PC-9 (cell line): ENCODE results near the gene PDLIM5. TPM values are rescaled to one million over a fixed set of nuclear protein-coding genes. Genes with fewer than 3 reads are reported as not detected.

Experiments used
- BruUV-seq: library from RNA; stranded (reverse); fragments of 400-500 nt; replicated peaks from 2 replicates; lab custom pipeline; 2021; lab: Mats Ljungman, UMichigan
- CTCF ChIA-PET: fragments of 300-600 bp; sonication (Branson Sonifier 250); formaldehyde crosslinking; loops from one replicate; lab custom pipeline; 2022; ENCODE audit warnings: antibody characterized with exemption; lab: Charles Lee
- POLR2A ChIA-PET: fragments of 300-600 bp; sonication (Branson Sonifier 250); formaldehyde crosslinking; loops from one replicate; lab custom pipeline; 2022; ENCODE audit warnings: antibody characterized with exemption; ENCODE audit not compliant: unreplicated experiment; lab: Charles Lee
- DNase-seq, 2 experiments: peaks; one replicate each; pipeline versions ENCODE4 v3.0.0 to v3.0.0-alpha.2; 2015 to 2022; ENCODE audit warnings: mixed read lengths in 1 of 2
- H2AFZ ChIP-seq: fragments of 200-600 bp; sonication (generic); 2 replicates; pipeline ENCODE4 v1.8.1; 2017; ENCODE audit warnings: antibody characterized with exemption
- H3F3A ChIP-seq: fragments of 200-600 bp; sonication (generic); 2 replicates; pipeline ENCODE4 v1.8.1; 2017; ENCODE audit warnings: antibody characterized with exemption, mild to moderate bottlenecking, low read depth; ENCODE audit not compliant: insufficient read depth
- H3K27ac ChIP-seq: fragments of 200-600 bp; sonication (generic); 2 replicates; pipeline ENCODE4 v1.6.1; 2016; ENCODE audit warnings: mixed run types
- H3K27me3 ChIP-seq: fragments of 200-600 bp; sonication (generic); 2 replicates; pipeline ENCODE4 v1.6.1; 2016; ENCODE audit warnings: low read depth, mixed run types; ENCODE audit not compliant: insufficient read depth
- H3K36me3 ChIP-seq: fragments of 200-600 bp; sonication (generic); 2 replicates; pipeline ENCODE4 v1.6.1; 2016; ENCODE audit warnings: low read depth, mixed run types
- H3K4me1 ChIP-seq: fragments of 200-600 bp; sonication (generic); replicated peaks from 2 replicates; pipeline ENCODE4 v1.6.1; 2016; ENCODE audit warnings: mixed run types; ENCODE audit not compliant: insufficient read depth
- H3K4me2 ChIP-seq: fragments of 200-600 bp; sonication (generic); 2 replicates; pipeline ENCODE4 v1.6.1; 2017; ENCODE audit warnings: mixed run types
- H3K4me3 ChIP-seq: fragments of 200-600 bp; sonication (generic); 2 replicates; pipeline ENCODE4 v1.6.1; 2016; ENCODE audit warnings: mixed run types
- H3K79me2 ChIP-seq: fragments of 200-600 bp; sonication (generic); 2 replicates; pipeline ENCODE4 v1.6.1; 2017; ENCODE audit warnings: low read depth, mixed run types
- H3K9me2 ChIP-seq: fragments of 200-600 bp; sonication (generic); 2 replicates; pipeline ENCODE4 v1.8.1; 2017; ENCODE audit warnings: mild to moderate bottlenecking; ENCODE audit not compliant: insufficient read depth
- H3K9me3 ChIP-seq: fragments of 200-600 bp; sonication (generic); 2 replicates; pipeline ENCODE4 v1.8.1; 2016; ENCODE audit warnings: low read depth; ENCODE audit not compliant: insufficient read depth
- H4K20me1 ChIP-seq: fragments of 200-600 bp; sonication (generic); 2 replicates; pipeline ENCODE4 v1.8.1; 2017; ENCODE audit not compliant: insufficient read depth
- EZH2 ChIP-seq: fragments of 200-600 bp; sonication (generic); IDR thresholded peaks from 2 replicates; pipeline ENCODE4 v1.8.0; 2017; ENCODE audit warnings: antibody characterized with exemption, low read depth
- intact Hi-C: fragments of 100-400 bp; cut with micrococcal nuclease; formaldehyde crosslinking; loops from one replicate; pipeline ENCODE4 v1.10.0; 2022; ENCODE audit not compliant: unreplicated experiment
- total RNA-seq: library from RNA; stranded (reverse); gene quantifications from 2 replicates; pipeline ENCODE4 v1.2.3, GENCODE V29; 2021
- TF ChIP-seq, protein P1 (sequence below): fragments of 200-600 bp; sonication (generic); conservative IDR thresholded peaks from 2 replicates; pipeline ENCODE4 v1.6.1; 2017; ENCODE audit warnings: mixed run types, antibody characterized with exemption, mild to moderate bottlenecking, moderate library complexity

Gene PDLIM5
- total RNA-seq, 1 experiment from 2014 or later = 130 TPM

GRCh38 chr4:94581766-94582165, 130.0 kb downstream of the PDLIM5 start:
- no peaks in the 10 kb centered on the region for H3F3A ChIP-seq
- no peak overlapping the region for H3K27ac ChIP-seq
- ChIA-PET CTCF (no interaction called here), POLR2A (no interaction called here)
- H3K27me3 ChIP-seq = no peaks in the 10 kb centered on the region
- H3K9me3 ChIP-seq = no peaks in the 10 kb centered on the region
- intact Hi-C loops = no loop called here
- H4K20me1 ChIP-seq = no peaks in the 10 kb centered on the region
- H3K9me2 ChIP-seq = no peaks in the 10 kb centered on the region
- H3K4me3 ChIP-seq = no peak overlapping the region
- H3K36me3 ChIP-seq = 0 out of 2 replicates have a peak, but pooled peaks cover 5% of the 10 kb centered on the region
- H3K4me1 ChIP-seq = no peaks in the 10 kb centered on the region
- no peak overlapping the region for H2AFZ ChIP-seq
- no peak overlapping the region for H3K4me2 ChIP-seq
- H3K79me2 ChIP-seq = no peaks in the 10 kb centered on the region
- TF ChIP-seq, protein P1, sequence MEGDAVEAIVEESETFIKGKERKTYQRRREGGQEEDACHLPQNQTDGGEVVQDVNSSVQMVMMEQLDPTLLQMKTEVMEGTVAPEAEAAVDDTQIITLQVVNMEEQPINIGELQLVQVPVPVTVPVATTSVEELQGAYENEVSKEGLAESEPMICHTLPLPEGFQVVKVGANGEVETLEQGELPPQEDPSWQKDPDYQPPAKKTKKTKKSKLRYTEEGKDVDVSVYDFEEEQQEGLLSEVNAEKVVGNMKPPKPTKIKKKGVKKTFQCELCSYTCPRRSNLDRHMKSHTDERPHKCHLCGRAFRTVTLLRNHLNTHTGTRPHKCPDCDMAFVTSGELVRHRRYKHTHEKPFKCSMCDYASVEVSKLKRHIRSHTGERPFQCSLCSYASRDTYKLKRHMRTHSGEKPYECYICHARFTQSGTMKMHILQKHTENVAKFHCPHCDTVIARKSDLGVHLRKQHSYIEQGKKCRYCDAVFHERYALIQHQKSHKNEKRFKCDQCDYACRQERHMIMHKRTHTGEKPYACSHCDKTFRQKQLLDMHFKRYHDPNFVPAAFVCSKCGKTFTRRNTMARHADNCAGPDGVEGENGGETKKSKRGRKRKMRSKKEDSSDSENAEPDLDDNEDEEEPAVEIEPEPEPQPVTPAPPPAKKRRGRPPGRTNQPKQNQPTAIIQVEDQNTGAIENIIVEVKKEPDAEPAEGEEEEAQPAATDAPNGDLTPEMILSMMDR = no peak
- TF ChIP-seq EZH2 = no peak
- no TSS peak for BruUV-seq
- DNase-seq = no peak

- H3K27ac ChIP-seq = no peak overlapping the region; the same call in 1 of the 2 replicates
- no peak for DNase-seq
- intact Hi-C loops = no loop called here
- ChIA-PET CTCF (no interaction called here), POLR2A (no interaction called here)
- no peaks in the 10 kb centered on the region for H3K27me3 ChIP-seq
- no peaks in the 10 kb centered on the region for H3K9me3 ChIP-seq
- TF ChIP-seq, protein P1 = no peak
- no peak for TF ChIP-seq EZH2
- 0 out of 2 replicates have a peak, but pooled peaks cover 5% of the 10 kb centered on the region for H3K36me3 ChIP-seq
- no peaks in the 10 kb centered on the region for H3K9me2 ChIP-seq
- no peaks in the 10 kb centered on the region for H3K79me2 ChIP-seq
- no peaks in the 10 kb centered on the region for H4K20me1 ChIP-seq
- no peak overlapping the region for H3K4me3 ChIP-seq
- H2AFZ ChIP-seq = no peak overlapping the region
- no peaks in the 10 kb centered on the region for H3K4me1 ChIP-seq
- H3F3A ChIP-seq = no peaks in the 10 kb centered on the region
- H3K4me2 ChIP-seq = no peak overlapping the region
- BruUV-seq = no TSS peak
Observed at GRCh38 chr4:94582517-94582916, 130.8 kb downstream of the PDLIM5 start.

GRCh38 chr4:94583914-94584641, 132.3 kb downstream of the PDLIM5 start:
- H3K4me2 ChIP-seq = no peak overlapping the region
- no peak overlapping the region for H3K27ac ChIP-seq
- H3K79me2 ChIP-seq = no peaks in the 10 kb centered on the region
- no peak overlapping the region for H3K4me3 ChIP-seq
- intact Hi-C loops = no loop called here
- H3F3A ChIP-seq = no peaks in the 10 kb centered on the region
- no TSS peak for BruUV-seq
- H2AFZ ChIP-seq = no peak overlapping the region
- 0 out of 2 replicates have a peak, but pooled peaks cover 5% of the 10 kb centered on the region for H3K36me3 ChIP-seq
- TF ChIP-seq, protein P1 = no peak
- no peak for TF ChIP-seq EZH2
- no peaks in the 10 kb centered on the region for H3K9me3 ChIP-seq
- ChIA-PET CTCF (no interaction called here), POLR2A (no interaction called here)
- H3K27me3 ChIP-seq = no peaks in the 10 kb centered on the region
- no peaks in the 10 kb centered on the region for H4K20me1 ChIP-seq
- no peak for DNase-seq
- no peaks in the 10 kb centered on the region for H3K9me2 ChIP-seq
- H3K4me1 ChIP-seq = no peaks in the 10 kb centered on the region
